ENCODE measurements around the gene RDH12.

The RDH12 gene

DNA sequence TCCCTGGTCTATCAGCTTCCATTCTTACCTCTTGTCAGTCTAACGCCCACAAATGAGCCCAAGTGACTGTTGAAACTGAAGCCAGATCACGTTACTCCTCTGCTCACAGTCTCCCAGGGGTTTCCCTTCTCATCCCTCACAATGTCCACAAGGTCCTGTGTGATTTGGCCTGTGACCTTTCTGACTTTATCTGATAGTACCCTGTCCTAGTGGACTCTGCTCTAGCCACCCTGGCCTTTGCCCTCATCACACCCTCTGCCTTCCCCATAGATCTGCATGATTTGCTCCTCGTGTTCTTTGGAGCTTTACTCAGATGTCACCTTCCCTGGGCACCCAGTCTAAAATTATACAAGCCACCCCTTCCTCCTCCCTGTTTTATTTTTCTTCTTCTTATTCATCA lies 55.5 kb downstream of the RDH12 start:
- no peak for DNase-seq

DNA sequence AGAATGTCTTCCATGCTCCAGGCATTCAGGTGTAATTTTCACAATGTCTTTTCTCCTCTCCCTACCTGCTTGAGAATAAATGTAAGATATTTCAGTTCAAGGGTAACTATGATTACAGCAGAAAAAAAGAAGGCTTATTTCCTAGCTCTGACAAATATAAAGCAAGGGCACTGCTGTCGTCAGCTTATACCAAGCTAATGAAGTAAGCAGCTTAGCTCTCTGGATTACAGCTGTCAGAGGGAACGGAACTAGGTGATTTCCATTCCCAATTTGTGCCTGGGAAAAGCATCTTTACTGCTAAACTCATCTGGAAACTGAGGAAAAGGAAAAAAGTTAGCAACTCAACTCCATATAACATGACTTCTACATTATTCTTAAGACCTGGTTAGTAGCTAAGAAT lies 58.2 kb downstream of the RDH12 start:
- no peak for DNase-seq

DNA sequence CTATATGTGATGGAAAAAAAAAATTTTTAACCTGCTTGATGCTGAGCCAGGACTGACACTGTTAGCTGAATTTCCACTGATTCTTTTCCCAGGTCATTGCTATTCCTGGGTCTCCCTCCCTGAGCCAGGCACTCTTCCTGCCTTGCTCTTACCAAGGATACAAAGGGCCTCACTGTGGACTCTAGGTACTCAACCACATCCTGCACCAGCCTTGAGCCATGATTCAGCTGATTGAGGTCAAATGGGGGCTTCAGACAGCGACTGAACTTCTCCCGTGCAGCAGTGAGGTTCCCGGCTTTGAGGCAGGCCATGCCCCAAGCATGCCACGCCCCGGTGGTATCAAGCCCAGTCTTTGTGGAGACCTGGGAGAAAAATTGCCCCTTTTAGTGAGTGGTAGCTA lies 60.4 kb downstream of the RDH12 start:
- DNase-seq = no peak

DNA sequence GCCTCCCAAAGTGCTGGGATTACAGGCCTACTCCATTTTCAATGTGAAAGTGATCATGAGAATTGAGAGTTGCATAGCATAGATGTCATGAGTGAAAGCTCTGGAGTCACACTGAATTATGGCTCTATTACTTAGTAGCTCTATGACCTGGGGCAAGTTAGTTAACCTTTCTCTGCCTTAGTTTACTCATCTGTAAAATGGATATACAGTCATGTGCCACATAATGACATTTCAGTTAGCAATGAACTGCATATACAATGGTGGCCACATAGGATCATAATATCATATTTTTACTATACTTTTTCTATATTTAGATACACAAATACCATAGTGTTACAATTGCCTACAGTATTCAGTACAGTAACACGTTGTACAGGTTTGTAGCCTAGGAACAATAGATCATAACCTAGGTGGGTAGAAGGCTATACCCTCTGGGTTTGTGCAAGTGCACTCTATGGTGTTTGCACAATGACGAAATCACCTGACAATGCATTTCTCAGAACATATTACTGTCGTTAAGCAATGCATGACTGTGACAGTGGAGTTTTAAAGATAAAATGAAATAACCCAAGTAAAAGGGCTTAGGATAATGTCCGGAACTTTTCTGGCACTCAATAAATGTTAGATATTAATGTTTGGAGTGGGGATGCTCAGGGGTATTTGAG lies 61.6 kb downstream of the RDH12 start:
- no peak for DNase-seq

DNA sequence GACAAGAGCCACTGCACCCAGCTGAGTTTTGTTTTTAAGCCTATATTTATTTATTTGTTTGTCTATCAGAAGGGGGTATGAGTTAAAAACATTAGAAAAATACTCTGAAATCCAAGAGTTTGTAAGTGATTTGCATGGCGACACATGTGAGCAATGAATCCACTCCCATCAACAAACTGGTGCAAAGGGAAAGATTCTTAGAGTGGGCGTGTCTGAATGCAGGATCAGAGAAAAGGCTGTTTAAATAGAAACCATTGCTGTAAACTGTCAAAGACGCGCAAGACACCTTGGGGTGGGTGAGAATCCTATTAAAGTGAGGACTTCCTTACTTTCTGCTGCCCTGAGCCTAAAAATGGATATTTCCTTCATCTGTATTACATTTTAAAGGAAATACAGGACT lies 62.8 kb downstream of the RDH12 start:
- DNase-seq = no peak

DNA sequence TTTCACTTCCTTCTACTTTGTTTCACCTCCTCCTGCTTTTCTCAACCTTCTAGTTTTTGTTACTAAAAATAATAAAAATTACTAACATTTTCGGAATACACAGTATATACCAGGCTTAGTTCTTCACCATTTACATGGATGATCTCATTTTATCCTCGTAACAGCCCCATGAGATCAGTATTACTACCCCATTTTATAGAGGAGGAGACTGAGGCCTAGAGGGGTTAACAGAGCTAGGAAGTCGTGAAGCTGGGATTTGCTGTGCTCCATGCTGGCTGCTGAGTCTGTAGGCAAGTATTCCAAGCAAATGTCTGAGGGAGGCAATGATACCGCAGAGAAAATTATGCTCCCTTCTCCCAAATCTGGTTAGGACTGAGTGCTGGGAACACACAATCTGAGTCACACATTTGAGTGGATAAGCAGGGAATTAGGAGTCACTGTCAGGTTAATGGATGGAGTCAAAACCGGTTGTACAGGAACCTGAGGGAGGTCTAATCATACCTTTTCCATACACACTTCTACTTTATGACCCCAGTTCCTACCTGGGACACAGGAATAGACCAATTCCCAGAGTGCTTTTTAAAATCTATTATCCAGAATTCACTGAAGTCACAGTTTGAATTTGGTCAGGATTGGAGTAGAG lies 63.6 kb downstream of the RDH12 start:
- DNase-seq = no peak

DNA sequence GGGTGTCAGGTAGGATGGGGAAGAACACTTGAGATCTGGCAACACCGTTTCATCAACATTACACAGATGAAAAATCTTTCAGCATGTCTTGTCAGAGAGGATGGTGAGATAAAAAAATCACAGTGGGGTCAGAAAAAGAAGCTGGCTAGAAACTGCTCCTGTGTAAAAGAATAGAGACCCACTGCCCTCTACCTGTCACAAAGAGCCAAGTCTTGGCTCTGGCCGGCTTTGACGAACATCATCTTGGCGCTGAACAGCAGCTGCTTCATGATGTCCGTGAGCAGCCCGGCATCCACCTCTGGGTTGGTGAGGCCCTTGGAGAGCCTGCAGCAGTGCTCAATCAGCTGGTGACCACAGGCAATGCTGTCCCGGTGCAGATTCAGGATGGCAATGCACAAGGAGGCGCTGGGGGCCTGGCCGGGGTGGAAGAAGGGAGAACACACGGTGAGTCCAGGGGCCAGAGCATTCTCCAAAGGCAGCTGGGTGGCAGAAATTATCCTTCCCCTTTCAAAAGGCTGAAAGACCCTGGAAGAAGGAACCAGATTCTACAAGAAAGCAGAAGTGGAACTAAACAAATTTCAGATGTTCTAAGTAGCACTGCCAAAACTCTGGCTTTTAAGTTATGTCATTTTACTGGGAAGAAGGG lies 64.5 kb downstream of the RDH12 start:
- no peak for DNase-seq

DNA sequence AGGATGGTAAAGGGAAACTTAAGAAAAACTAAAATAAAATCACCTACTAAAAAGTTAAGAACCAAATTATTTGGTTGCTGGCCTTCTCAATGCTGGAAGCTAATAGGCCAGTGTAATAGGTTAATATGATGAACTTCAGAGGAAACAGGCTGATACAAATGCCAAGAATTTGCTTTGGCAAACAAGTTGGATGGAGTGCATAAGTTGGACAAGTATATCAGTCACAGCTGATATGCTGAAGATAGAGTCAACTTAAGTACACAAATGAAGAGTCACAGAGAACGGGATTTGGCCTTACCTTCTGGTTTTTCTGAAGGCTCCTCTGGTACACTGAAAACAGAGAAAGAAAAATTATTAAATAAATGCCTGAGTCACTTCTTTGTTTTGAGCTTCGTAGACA lies 66.5 kb downstream of the RDH12 start:
- no peak for DNase-seq

DNA sequence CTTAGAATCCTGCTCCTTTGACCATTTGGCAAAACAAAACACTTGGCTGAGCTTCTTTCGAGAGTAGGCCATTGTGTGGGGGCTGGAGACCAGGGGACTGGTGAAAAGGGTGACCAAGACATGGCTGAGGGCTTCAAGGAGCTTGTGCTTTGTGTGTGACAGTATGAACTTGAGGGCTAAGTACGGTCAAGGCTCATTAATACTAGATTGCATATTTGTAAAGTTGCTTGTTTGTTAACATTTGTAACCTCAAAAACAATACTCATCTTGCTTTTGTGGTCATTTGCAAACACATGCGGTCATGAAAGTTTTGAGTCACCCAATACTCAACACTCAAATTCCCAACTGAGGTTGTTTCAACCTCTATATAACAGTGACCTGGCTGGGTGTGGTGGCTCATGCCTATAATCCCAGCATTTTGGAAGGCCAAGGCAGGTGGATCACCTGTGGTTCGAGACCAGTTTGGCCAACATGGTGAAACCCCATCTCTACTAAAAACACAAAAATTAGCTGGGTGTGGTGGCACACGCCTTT lies 72.2 kb downstream of the RDH12 start:
- DNase-seq = no peak

DNA sequence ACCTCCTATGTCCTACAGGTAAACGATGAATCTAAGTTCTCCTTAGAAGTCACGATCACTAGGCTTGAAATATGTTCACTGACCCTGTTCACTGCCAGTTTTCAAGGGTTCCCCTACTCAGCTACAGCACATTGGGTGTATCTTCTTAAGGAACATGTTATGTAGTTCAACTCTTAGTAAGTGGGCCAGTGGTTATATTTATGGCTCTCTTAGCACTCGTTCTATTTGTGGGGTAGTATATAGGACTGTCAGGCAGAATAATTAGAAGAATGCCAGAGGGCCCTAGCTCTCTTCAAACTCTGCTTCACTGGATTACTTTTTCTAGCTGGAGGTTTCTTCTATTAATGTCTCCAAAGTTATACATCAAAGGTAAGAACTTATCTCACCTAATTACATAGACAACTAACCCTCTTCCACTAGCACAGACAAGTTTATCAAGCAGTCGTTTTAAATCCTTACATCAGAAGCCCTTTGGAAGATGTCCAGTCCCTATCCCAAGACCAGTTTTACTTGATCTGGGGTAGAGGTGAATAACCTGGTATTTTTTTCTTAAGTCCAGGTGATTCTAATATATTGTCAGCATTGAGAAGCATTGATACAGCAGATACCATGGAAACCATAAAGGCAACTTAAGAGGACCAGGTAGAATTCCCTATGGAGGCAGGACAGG lies 75.1 kb downstream of the RDH12 start:
- no peak for DNase-seq

DNA sequence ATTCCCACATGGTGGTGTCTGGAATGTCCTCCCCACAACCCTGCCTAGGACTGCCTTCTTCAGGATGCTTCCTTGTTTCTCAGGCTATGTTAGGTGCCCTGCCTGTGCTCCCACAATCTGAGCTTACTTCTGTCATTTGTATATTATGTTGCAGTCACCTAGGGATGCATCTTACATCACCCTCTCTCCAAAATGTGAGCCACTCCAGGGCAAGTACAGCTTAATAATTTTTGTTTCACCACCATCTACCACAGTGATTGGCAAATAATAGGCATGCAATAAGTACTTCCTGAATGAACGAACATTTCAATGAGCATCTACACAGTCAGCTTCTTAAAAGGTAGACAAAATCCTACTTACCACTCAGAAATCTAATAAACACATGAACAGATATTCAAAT lies 77.1 kb downstream of the RDH12 start:
- no peak for DNase-seq

DNA sequence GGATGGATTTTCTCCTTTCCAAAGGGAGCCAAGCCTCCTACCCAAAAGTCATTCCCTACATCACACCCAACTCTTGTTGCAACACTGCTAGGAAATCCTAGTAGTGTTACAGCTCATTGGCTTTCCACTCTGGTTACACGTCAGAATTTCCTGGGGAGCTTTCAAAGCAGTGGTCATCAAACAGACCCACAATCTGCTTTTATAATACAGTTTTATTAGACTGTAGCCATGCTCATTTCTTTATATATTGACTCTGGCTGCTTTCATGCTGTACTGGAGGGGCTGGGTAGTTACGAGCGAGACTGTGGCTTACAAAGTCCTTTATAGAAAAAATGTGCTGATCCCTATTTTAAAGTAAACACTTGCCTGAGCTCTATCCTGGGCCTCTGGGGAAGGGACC lies 80.4 kb downstream of the RDH12 start:
- DNase-seq = no peak

Measured in SHP77 treated with DMSO at 0.1 percent for 48 hours (cell line).